Endothelial cell of umbilical vein (primary cell): ENCODE results near the gene ANKRD12. TPM values are rescaled to one million over a fixed set of nuclear protein-coding genes. Genes with fewer than 3 reads are reported as not detected.

ENCODE experiments used
- BruUV-seq: library from RNA; stranded (reverse); fragments of 400-500 nt; replicated peaks from 2 replicates; lab custom pipeline; 2021; lab: Mats Ljungman, UMichigan
- CTCF ChIA-PET: fragments of 300-600, 350-600 bp; sonication (Branson Sonifier 250); formaldehyde crosslinking; loops from one replicate; lab custom pipeline; 2021; ENCODE audit warnings: antibody characterized with exemption, inconsistent platforms; lab: Charles Lee
- POLR2A ChIA-PET: fragments of 300-600, 350-600 bp; sonication (Branson Sonifier 250); formaldehyde crosslinking; loops from one replicate; lab custom pipeline; 2021; ENCODE audit warnings: antibody characterized with exemption, inconsistent platforms; lab: Charles Lee
- DNase-seq: peaks from one replicate; pipeline ENCODE4 v3.0.0-alpha.2; 2011; ENCODE audit warnings: low read depth, low spot score
- FAIRE-seq: peaks from 2 replicates; lab custom pipeline; 2011; peaks lifted over from hg19 to GRCh38; lab: Jason Lieb, UNC
- H2AFZ ChIP-seq: 2 replicates; pipeline ENCODE4 v1.6.0; 2012; ENCODE audit warnings: low read depth, low read length, control low read depth, inconsistent platforms
- H3K27ac ChIP-seq: 2 replicates; pipeline ENCODE4 v1.5.1; 2011; ENCODE audit warnings: low read depth, mild to moderate bottlenecking, control low read depth, low read length, moderate library complexity; ENCODE audit not compliant: insufficient read depth
- H3K27me3 ChIP-seq, 2 experiments: 2 replicates each; pipeline versions ENCODE4 v1.6.0 to v1.6.1; 2011; ENCODE audit warnings: low read length in 2 of 2, mixed read lengths in 1 of 2; ENCODE audit not compliant: control insufficient read depth in 2 of 2, insufficient read depth in 2 of 2
- H3K36me3 ChIP-seq, 2 experiments: 2 replicates in 1 of 2; 3 replicates in 1 of 2; pipeline ENCODE4 v1.5.1; 2011; ENCODE audit warnings: low read length in 2 of 2, mild to moderate bottlenecking in 1 of 2, moderate library complexity in 1 of 2; ENCODE audit not compliant: control insufficient read depth in 2 of 2, insufficient read depth in 2 of 2; ENCODE audit errors: extremely low read depth in 1 of 2
- H3K4me1 ChIP-seq: 3 replicates; pipeline ENCODE4 v1.5.1; 2011; ENCODE audit warnings: mild to moderate bottlenecking, low read length; ENCODE audit not compliant: control insufficient read depth, insufficient read depth; ENCODE audit errors: extremely low read depth
- H3K4me2 ChIP-seq: 2 replicates; pipeline ENCODE4 v1.6.1; 2011; ENCODE audit warnings: low read length, control low read depth, mixed read lengths; ENCODE audit not compliant: insufficient read depth
- H3K4me3 ChIP-seq, 3 experiments: fragments of 200-600 bp in 1 of 3; sonication (generic), shearing (Covaris generic) in 1 of 3; replicated peaks in 1 of 3; 2 replicates each; pipeline ENCODE4 v1.5.1; 2011 to 2016; ENCODE audit warnings: control low read depth in 3 of 3, low read length in 3 of 3, mild to moderate bottlenecking in 2 of 3, inconsistent platforms in 1 of 3, low read depth in 1 of 3, moderate library complexity in 1 of 3; ENCODE audit not compliant: insufficient read depth in 1 of 3
- H3K79me2 ChIP-seq: 2 replicates; pipeline ENCODE4 v1.6.0; 2012; ENCODE audit warnings: low read length, inconsistent platforms; ENCODE audit not compliant: control insufficient read depth, insufficient read depth
- H3K9ac ChIP-seq: replicated peaks from 2 replicates; pipeline ENCODE3; 2011; ENCODE audit warnings: low read length, control low read depth; ENCODE audit not compliant: insufficient read depth; ENCODE audit errors: extremely low read depth
- H3K9me1 ChIP-seq: replicated peaks from 3 replicates; pipeline ENCODE4 v1.6.0; 2011; ENCODE audit warnings: mild to moderate bottlenecking, low read length; ENCODE audit not compliant: control insufficient read depth, insufficient read depth; ENCODE audit errors: extremely low read depth
- H3K9me3 ChIP-seq: replicated peaks from 2 replicates; pipeline ENCODE4 v1.5.1; 2012; ENCODE audit warnings: low read length, inconsistent platforms; ENCODE audit not compliant: control insufficient read depth, insufficient read depth
- H4K20me1 ChIP-seq: replicated peaks from 2 replicates; pipeline ENCODE3; 2011; ENCODE audit warnings: mild to moderate bottlenecking, low read length; ENCODE audit not compliant: control insufficient read depth, insufficient read depth; ENCODE audit errors: extremely low read depth
- EZH2 ChIP-seq: IDR thresholded peaks from 2 replicates; pipeline ENCODE4 v1.6.1; 2012; ENCODE audit warnings: borderline replicate concordance, low read depth, mild to moderate bottlenecking, moderate library complexity, low read length, inconsistent platforms; ENCODE audit not compliant: severe bottlenecking
- FOS ChIP-seq: IDR thresholded peaks from 2 replicates; pipeline ENCODE4 v1.6.1; 2011; ENCODE audit warnings: mild to moderate bottlenecking, low read length, moderate library complexity, borderline replicate concordance; ENCODE audit not compliant: insufficient read depth
- GATA2 ChIP-seq: IDR thresholded peaks from 2 replicates; pipeline ENCODE4 v1.7.0; 2011; ENCODE audit warnings: low read depth, mild to moderate bottlenecking, moderate library complexity, mixed read lengths, low read length; ENCODE audit not compliant: insufficient read length, insufficient read depth
- JUN ChIP-seq: IDR thresholded peaks from 2 replicates; pipeline ENCODE4 v1.6.1; 2011; ENCODE audit warnings: borderline replicate concordance, low read depth; ENCODE audit not compliant: insufficient read length, insufficient read depth
- MYC ChIP-seq: IDR thresholded peaks from one replicate; pipeline ENCODE4 v1.6.1; 2011; ENCODE audit warnings: mild to moderate bottlenecking, low read depth, low read length
- POLR2A ChIP-seq: IDR thresholded peaks from 2 replicates; pipeline ENCODE4 v1.6.1; 2012; ENCODE audit warnings: low read depth, mild to moderate bottlenecking, control low read depth, low read length
- POLR2AphosphoS5 ChIP-seq: IDR thresholded peaks from 2 replicates; pipeline ENCODE4 v1.6.1; 2012; ENCODE audit warnings: low read depth, mild to moderate bottlenecking, control low read depth, low read length, moderate library complexity; ENCODE audit not compliant: insufficient read depth
- dilution Hi-C: fragments of 300-500 bp; cut with MboI; formaldehyde crosslinking; loops from one replicate; pipeline ENCODE4 v1.15.0; 2019; ENCODE audit warnings: low sequenced_read_pairs; ENCODE audit not compliant: extremely low pct_ligation_motif_present
- intact Hi-C: fragments of 100-400 bp; cut with micrococcal nuclease; formaldehyde crosslinking; loops from one replicate; pipeline ENCODE4 v1.10.0; 2022
- polyA plus RNA-seq, 4 experiments: library from polyadenylated mRNA; depleted of rRNA in 3 of 4; stranded (reverse) in 3 of 4; unstranded in 1 of 4; fragments of >200 nt; gene quantifications; 2 replicates each; pipeline versions ENCODE4 v1.2.1 to v1.2.3, GENCODE V29; 2011 to 2012; ENCODE audit warnings: missing spikeins in 1 of 4
- total RNA-seq: library from RNA; stranded (reverse); gene quantifications from 2 replicates; pipeline ENCODE4 v1.2.3, GENCODE V29; 2021
- TF ChIP-seq, protein P1 (sequence below): IDR thresholded peaks from 2 replicates; pipeline ENCODE4 v1.6.1; 2011; ENCODE audit not compliant: insufficient read depth, insufficient read length
- TF ChIP-seq, protein P2 (sequence below), 2 donors: IDR thresholded peaks; 1 replicate in 1 of 2; 2 replicates in 1 of 2; pipeline ENCODE4 v1.5.1; 2011; ENCODE audit warnings: low read length in 2 of 2, mild to moderate bottlenecking in 2 of 2, moderate library complexity in 2 of 2, control low read depth in 1 of 2, inconsistent platforms in 1 of 2, low read depth in 1 of 2; ENCODE audit not compliant: insufficient read depth in 1 of 2; ENCODE audit errors: extremely low read depth in 1 of 2

Gene ANKRD12
- total and polyA plus RNA-seq, 2 donors (not counting 3 experiments of a cell fraction or from before 2014, with no cell fraction given), result 1.5 to 25.4 TPM

DNA sequence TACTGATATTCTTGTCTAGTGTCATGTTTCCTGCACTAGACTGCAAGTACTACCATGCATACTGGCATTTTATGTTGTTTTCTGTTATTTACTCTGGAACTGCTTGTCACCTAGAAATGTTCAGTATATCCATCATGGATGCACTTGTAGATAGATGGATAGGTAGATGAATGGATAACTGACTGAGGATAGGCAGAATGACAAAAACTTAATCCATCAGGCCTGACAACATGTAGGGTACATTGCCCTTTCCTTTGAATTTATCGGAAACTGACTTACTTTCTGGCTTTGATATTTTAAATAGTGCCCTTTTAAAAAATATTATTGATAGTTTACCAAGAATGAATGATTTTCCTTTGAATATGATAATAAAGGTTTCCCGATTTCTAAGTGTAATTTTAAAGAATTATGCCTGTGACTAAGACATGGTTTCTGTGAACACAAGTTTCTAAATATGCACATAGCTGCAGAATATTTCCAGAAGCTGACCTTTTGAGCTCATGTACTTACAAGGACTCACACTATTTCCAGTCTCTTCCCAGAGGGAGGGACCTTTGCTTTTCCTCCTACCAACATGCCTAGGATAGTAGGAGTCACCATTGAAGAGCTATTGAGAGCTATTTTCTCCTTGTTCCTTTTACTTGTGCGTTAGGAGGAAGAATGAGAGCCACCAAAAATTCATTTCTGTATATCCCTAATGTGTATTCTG lies 81.3 kb downstream of the ANKRD12 start:
- no peak for TF ChIP-seq GATA2
- TF ChIP-seq POLR2A, result no peak
- no peak for TF ChIP-seq JUN
- TF ChIP-seq, protein P1, sequence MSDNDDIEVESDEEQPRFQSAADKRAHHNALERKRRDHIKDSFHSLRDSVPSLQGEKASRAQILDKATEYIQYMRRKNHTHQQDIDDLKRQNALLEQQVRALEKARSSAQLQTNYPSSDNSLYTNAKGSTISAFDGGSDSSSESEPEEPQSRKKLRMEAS, result no peak
- TF ChIP-seq POLR2AphosphoS5, result no peak
- no peak for TF ChIP-seq EZH2
- TF ChIP-seq FOS, result no peak
- TF ChIP-seq MYC, result no peak
- TF ChIP-seq, protein P2, sequence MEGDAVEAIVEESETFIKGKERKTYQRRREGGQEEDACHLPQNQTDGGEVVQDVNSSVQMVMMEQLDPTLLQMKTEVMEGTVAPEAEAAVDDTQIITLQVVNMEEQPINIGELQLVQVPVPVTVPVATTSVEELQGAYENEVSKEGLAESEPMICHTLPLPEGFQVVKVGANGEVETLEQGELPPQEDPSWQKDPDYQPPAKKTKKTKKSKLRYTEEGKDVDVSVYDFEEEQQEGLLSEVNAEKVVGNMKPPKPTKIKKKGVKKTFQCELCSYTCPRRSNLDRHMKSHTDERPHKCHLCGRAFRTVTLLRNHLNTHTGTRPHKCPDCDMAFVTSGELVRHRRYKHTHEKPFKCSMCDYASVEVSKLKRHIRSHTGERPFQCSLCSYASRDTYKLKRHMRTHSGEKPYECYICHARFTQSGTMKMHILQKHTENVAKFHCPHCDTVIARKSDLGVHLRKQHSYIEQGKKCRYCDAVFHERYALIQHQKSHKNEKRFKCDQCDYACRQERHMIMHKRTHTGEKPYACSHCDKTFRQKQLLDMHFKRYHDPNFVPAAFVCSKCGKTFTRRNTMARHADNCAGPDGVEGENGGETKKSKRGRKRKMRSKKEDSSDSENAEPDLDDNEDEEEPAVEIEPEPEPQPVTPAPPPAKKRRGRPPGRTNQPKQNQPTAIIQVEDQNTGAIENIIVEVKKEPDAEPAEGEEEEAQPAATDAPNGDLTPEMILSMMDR (IDR thresholded peaks at IDR 0.05; ENCODE audit: extremely low read depth in 1 of 2, insufficient read depth in 1 of 2, low read depth in 1 of 2, low read length in 2 of 2), result no peak
- no peaks in the 10 kb centered on the region for H3K27me3 ChIP-seq
- no peak overlapping the region for H3K4me2 ChIP-seq
- dilution Hi-C loops (no loop called here), intact Hi-C loops (no loop called here)
- H3K9me1 ChIP-seq, result no peaks in the 10 kb centered on the region
- ChIA-PET CTCF (interaction anchor here (1.3 to 2.0 kb wide), 3 partner anchors 148 to 299 kb away, joined by 4 to 5 read pairs (median 4); no protein-coding TSS in a partner anchor), POLR2A (no interaction called here)
- H2AFZ ChIP-seq, result no peak overlapping the region
- H4K20me1 ChIP-seq, result no peaks in the 10 kb centered on the region
- no peak for DNase-seq
- no peak overlapping the region for H3K4me3 ChIP-seq
- H3K27ac ChIP-seq, result no peak overlapping the region
- FAIRE-seq, result no peak
- BruUV-seq, result no TSS peak
- no peaks in the 10 kb centered on the region for H3K79me2 ChIP-seq
- no peaks in the 10 kb centered on the region for H3K9me3 ChIP-seq
- no peaks in the 10 kb centered on the region for H3K4me1 ChIP-seq
- H3K9ac ChIP-seq, result no peak overlapping the region
- peaks cover 0 to 5% of the 10 kb centered on the region in 2 experiments for H3K36me3 ChIP-seq
